Mammary epithelial cell (primary cell): ENCODE measurements around the gene BLOC1S3.

ENCODE experiments used
- CTCF ChIP-seq, 2 donors: IDR thresholded peaks in 1 of 2; conservative IDR thresholded peaks in 1 of 2; 2 replicates each; pipeline ENCODE4 v1.5.1; 2011 to 2012; ENCODE audit warnings: inconsistent platforms in 2 of 2, low read length in 2 of 2, mild to moderate bottlenecking in 2 of 2, control low read depth in 1 of 2, low read depth in 1 of 2; ENCODE audit not compliant: insufficient read depth in 1 of 2; ENCODE audit errors: extremely low read depth in 1 of 2
- EZH2 ChIP-seq: IDR thresholded peaks from 2 replicates; pipeline ENCODE4 v1.6.1; 2012; ENCODE audit warnings: low read length, inconsistent platforms, borderline replicate concordance

- TF ChIP-seq CTCF (conservative IDR thresholded peaks at IDR 0.05 in 1 of 2, IDR thresholded peaks at IDR 0.05 in 1 of 2; ENCODE audit: extremely low read depth in 1 of 2, insufficient read depth in 1 of 2, low read depth in 1 of 2, low read length in 2 of 2) (no peak), EZH2 (no peak)
Observed at GRCh38 chr19:45147835-45148676, 30.5 kb upstream of the BLOC1S3 start.
